ENCODE measurements around the gene DTNA.

DTNA gene

GRCh38 chr18:34884436-34884835 lies 174.3 kb downstream of the DTNA start:
- no peak overlapping the region for H3K4me3 ChIP-seq (ENCODE audit: control insufficient read depth, low read depth, low read length)
- TF ChIP-seq CTCF (IDR thresholded peaks at IDR 0.05; ENCODE audit: control insufficient read depth, insufficient read depth, low read depth, low read length, missing control alignments): no peak
- no peak for DNase-seq (ENCODE audit: low read depth)

GRCh38 chr18:34886177-34886576 lies 176.1 kb downstream of the DTNA start:
- no peak overlapping the region for H3K4me3 ChIP-seq (ENCODE audit: control insufficient read depth, low read depth, low read length)
- DNase-seq (ENCODE audit: low read depth): no peak
- TF ChIP-seq CTCF (IDR thresholded peaks at IDR 0.05; ENCODE audit: control insufficient read depth, insufficient read depth, low read depth, low read length, missing control alignments): no peak

GRCh38 chr18:34887881-34888580 lies 177.9 kb downstream of the DTNA start:
- no peak overlapping the region for H3K4me3 ChIP-seq (ENCODE audit: control insufficient read depth, low read depth, low read length)
- no peak for DNase-seq (ENCODE audit: low read depth)
- no peak for TF ChIP-seq CTCF (IDR thresholded peaks at IDR 0.05; ENCODE audit: control insufficient read depth, insufficient read depth, low read depth, low read length, missing control alignments)

GRCh38 chr18:34890486-34891085 lies 180.5 kb downstream of the DTNA start:
- no peak for TF ChIP-seq CTCF (IDR thresholded peaks at IDR 0.05; ENCODE audit: control insufficient read depth, insufficient read depth, low read depth, low read length, missing control alignments)
- DNase-seq (ENCODE audit: low read depth): no peak

GRCh38 chr18:34892379-34892778 lies 182.3 kb downstream of the DTNA start:
- H3K4me3 ChIP-seq (ENCODE audit: control insufficient read depth, low read depth, low read length): no peak overlapping the region
- no peak for TF ChIP-seq CTCF (IDR thresholded peaks at IDR 0.05; ENCODE audit: control insufficient read depth, insufficient read depth, low read depth, low read length, missing control alignments)
- DNase-seq (ENCODE audit: low read depth): no peak

More at GRCh38 chr18:34890486-34891085, 180.5 kb downstream of the DTNA start:
- H3K4me3 ChIP-seq (ENCODE audit: control insufficient read depth, low read depth, low read length): no peak overlapping the region

- no peak for TF ChIP-seq CTCF (IDR thresholded peaks at IDR 0.05; ENCODE audit: control insufficient read depth, insufficient read depth, low read depth, low read length, missing control alignments)
- DNase-seq (ENCODE audit: low read depth): no peak
- no peak overlapping the region for H3K4me3 ChIP-seq (ENCODE audit: control insufficient read depth, low read depth, low read length)
These were observed 183.1 kb downstream of the DTNA start for GRCh38 chr18:34893239-34893638.
